ENCODE results near the gene RPL36A. TPM values are rescaled to one million over a fixed set of nuclear protein-coding genes. Genes with fewer than 3 reads are reported as not detected.

Gene RPL36A
- total and polyA plus RNA-seq, 2 of the 13 experiments (the other 11 are each of a cell fraction or from before 2014, with no cell fraction given), result 1,152 to 1,716 TPM

DNA sequence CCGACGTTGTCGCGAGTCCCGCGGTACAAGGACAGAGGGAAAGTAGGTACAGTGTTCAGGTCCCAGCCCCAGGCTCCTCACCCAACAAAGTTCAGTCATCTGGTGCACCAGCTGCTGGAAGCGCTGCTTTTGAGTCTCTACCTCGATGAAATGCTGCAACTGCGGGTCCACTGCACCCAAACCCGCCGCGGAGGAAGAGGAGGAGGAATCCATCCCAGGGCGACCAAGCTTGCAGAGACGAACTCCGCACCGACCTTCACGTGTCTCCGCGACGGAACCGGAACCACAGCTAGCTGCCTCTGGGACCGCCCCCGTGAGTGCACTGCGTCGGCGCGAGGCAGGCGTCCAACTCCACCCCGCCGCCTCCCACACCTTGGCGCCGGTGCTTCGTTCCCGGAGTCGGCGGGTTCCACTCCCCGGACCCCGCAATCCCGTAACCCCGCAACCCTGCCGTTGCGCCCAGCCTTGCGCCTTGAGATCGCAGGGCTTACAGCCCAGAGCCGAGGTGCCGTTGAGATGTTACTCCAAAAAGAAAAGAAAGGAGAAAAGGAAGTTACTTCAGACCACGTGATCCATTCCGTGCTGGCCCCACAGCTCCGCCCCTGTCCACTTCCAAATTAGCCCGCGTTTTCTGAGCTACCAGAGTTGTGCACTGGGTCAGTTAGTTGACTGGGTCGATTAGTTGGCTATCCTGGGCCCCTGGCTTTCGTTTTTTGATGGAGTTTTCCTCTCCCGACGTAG, 42.2 kb upstream of the RPL36A start, which contains the start of gene TIMM8A (continued):
- TF ChIP-seq YEATS4 (CRISPR knock-in tag; IDR thresholded peaks at IDR 0.05; ENCODE audit: borderline replicate concordance) (peak; percentile 35; the same call in 1 of the 2 replicates), ATF7-NPFF (CRISPR knock-in tag; IDR thresholded peaks at IDR 0.05; ENCODE audit: low read depth) (no peak), MAF1 (CRISPR knock-in tag; IDR thresholded peaks at IDR 0.05; ENCODE audit: borderline replicate concordance) (no peak), NBN (conservative IDR thresholded peaks at IDR 0.05) (no peak), PHF5A (CRISPR knock-in tag; IDR thresholded peaks at IDR 0.05; ENCODE audit: low read depth, unreplicated experiment) (no peak), TMF1 (CRISPR knock-in tag; IDR thresholded peaks at IDR 0.05; ENCODE audit: low read depth) (no peak), FOXP1 (IDR thresholded peaks at IDR 0.05) (no peak), FOXP1 (CRISPR knock-in tag; IDR thresholded peaks at IDR 0.05) (no peak), ZNF205 (CRISPR knock-in tag; IDR thresholded peaks at IDR 0.05) (no peak), ZFX (CRISPR knock-in tag; IDR thresholded peaks at IDR 0.05; ENCODE audit: low read depth) (no peak), ZNF383 (CRISPR knock-in tag; IDR thresholded peaks at IDR 0.05; ENCODE audit: borderline replicate concordance) (no peak), THYN1 (CRISPR knock-in tag; IDR thresholded peaks at IDR 0.05; ENCODE audit: borderline replicate concordance, low read depth) (no peak), TP53 (CRISPR knock-in tag; conservative IDR thresholded peaks at IDR 0.05) (no peak), ZNF616 (CRISPR knock-in tag; IDR thresholded peaks at IDR 0.05; ENCODE audit: low read depth) (no peak), SAFB2 (CRISPR knock-in tag; IDR thresholded peaks at IDR 0.05; ENCODE audit: borderline replicate concordance, low read depth) (no peak), ZNF180 (CRISPR knock-in tag; IDR thresholded peaks at IDR 0.05; ENCODE audit: borderline replicate concordance, low read depth) (no peak), SNAPC2 (CRISPR knock-in tag; IDR thresholded peaks at IDR 0.05) (no peak)
- TF ChIP-seq, protein P1, sequence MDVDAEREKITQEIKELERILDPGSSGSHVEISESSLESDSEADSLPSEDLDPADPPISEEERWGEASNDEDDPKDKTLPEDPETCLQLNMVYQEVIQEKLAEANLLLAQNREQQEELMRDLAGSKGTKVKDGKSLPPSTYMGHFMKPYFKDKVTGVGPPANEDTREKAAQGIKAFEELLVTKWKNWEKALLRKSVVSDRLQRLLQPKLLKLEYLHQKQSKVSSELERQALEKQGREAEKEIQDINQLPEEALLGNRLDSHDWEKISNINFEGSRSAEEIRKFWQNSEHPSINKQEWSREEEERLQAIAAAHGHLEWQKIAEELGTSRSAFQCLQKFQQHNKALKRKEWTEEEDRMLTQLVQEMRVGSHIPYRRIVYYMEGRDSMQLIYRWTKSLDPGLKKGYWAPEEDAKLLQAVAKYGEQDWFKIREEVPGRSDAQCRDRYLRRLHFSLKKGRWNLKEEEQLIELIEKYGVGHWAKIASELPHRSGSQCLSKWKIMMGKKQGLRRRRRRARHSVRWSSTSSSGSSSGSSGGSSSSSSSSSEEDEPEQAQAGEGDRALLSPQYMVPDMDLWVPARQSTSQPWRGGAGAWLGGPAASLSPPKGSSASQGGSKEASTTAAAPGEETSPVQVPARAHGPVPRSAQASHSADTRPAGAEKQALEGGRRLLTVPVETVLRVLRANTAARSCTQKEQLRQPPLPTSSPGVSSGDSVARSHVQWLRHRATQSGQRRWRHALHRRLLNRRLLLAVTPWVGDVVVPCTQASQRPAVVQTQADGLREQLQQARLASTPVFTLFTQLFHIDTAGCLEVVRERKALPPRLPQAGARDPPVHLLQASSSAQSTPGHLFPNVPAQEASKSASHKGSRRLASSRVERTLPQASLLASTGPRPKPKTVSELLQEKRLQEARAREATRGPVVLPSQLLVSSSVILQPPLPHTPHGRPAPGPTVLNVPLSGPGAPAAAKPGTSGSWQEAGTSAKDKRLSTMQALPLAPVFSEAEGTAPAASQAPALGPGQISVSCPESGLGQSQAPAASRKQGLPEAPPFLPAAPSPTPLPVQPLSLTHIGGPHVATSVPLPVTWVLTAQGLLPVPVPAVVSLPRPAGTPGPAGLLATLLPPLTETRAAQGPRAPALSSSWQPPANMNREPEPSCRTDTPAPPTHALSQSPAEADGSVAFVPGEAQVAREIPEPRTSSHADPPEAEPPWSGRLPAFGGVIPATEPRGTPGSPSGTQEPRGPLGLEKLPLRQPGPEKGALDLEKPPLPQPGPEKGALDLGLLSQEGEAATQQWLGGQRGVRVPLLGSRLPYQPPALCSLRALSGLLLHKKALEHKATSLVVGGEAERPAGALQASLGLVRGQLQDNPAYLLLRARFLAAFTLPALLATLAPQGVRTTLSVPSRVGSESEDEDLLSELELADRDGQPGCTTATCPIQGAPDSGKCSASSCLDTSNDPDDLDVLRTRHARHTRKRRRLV (CRISPR knock-in tag; IDR thresholded peaks at IDR 0.05), result no peak
- TF ChIP-seq, protein P2, sequence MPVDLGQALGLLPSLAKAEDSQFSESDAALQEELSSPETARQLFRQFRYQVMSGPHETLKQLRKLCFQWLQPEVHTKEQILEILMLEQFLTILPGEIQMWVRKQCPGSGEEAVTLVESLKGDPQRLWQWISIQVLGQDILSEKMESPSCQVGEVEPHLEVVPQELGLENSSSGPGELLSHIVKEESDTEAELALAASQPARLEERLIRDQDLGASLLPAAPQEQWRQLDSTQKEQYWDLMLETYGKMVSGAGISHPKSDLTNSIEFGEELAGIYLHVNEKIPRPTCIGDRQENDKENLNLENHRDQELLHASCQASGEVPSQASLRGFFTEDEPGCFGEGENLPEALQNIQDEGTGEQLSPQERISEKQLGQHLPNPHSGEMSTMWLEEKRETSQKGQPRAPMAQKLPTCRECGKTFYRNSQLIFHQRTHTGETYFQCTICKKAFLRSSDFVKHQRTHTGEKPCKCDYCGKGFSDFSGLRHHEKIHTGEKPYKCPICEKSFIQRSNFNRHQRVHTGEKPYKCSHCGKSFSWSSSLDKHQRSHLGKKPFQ (CRISPR knock-in tag; IDR thresholded peaks at IDR 0.05; ENCODE audit: insufficient replicate concordance), result no peak
- TF ChIP-seq, protein P3, sequence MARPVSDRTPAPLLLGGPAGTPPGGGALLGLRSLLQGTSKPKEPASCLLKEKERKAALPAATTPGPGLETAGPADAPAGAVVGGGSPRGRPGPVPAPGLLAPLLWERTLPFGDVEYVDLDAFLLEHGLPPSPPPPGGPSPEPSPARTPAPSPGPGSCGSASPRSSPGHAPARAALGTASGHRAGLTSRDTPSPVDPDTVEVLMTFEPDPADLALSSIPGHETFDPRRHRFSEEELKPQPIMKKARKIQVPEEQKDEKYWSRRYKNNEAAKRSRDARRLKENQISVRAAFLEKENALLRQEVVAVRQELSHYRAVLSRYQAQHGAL (CRISPR knock-in tag; IDR thresholded peaks at IDR 0.05; ENCODE audit: not compliant biosample characterization), result no peak
- TF ChIP-seq, protein P4, sequence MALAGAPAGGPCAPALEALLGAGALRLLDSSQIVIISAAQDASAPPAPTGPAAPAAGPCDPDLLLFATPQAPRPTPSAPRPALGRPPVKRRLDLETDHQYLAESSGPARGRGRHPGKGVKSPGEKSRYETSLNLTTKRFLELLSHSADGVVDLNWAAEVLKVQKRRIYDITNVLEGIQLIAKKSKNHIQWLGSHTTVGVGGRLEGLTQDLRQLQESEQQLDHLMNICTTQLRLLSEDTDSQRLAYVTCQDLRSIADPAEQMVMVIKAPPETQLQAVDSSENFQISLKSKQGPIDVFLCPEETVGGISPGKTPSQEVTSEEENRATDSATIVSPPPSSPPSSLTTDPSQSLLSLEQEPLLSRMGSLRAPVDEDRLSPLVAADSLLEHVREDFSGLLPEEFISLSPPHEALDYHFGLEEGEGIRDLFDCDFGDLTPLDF (CRISPR knock-in tag; IDR thresholded peaks at IDR 0.05), result no peak; the same call in 1 of the 2 replicates
